Measurements from ENCODE around the gene SNAI3.

SNAI3 gene

GRCh38 chr16:88686439-88687253, at the start of gene SNAI3:
Gene SNAI3, minus strand, starts transcription at chr16:88686507. Its CDS starts 101 bp downstream, at chr16:88686406.
- Histone ChIP-seq H3K27me3 (ENCODE audit: insufficient read depth, low read depth, severe bottlenecking) (no peaks in the 10 kb centered on the region), H3K4me3 (ENCODE audit: low read depth, low read length) (peak within 1 kb of the TSS; percentile 51), H3K27ac (peak within 1 kb of the TSS; percentile 28; the same call in 1 of the 2 replicates), H3K36me3 (no peaks in the 10 kb centered on the region), H3K9me3 (ENCODE audit: severe bottlenecking) (no peaks in the 10 kb centered on the region)
- no peak for TF ChIP-seq CTCF (IDR thresholded peaks at IDR 0.05; ENCODE audit: low read depth, low read length)
- peak; percentile 80 for DNase-seq

GRCh38 chr16:88736088-88736487, 49.8 kb upstream of the SNAI3 start:
- no peak for TF ChIP-seq CTCF (IDR thresholded peaks at IDR 0.05; ENCODE audit: low read depth, low read length)
- Histone ChIP-seq H3K27me3 (ENCODE audit: insufficient read depth, low read depth, severe bottlenecking) (no peaks in the 10 kb centered on the region), H3K9me3 (ENCODE audit: severe bottlenecking) (no peaks in the 10 kb centered on the region), H3K36me3 (no peaks in the 10 kb centered on the region), H3K27ac (no peak overlapping the region), H3K4me3 (ENCODE audit: low read depth, low read length) (no peak overlapping the region)
- DNase-seq = no peak

- no peaks in the 10 kb centered on the region for H3K9me3 ChIP-seq (ENCODE audit: severe bottlenecking)
- DNase-seq = no peak
- no peak overlapping the region for H3K4me3 ChIP-seq (ENCODE audit: low read depth, low read length)
- TF ChIP-seq CTCF (IDR thresholded peaks at IDR 0.05; ENCODE audit: low read depth, low read length) = no peak
- H3K27me3 ChIP-seq (ENCODE audit: insufficient read depth, low read depth, severe bottlenecking) = no peaks in the 10 kb centered on the region
- no peaks in the 10 kb centered on the region for H3K36me3 ChIP-seq
- H3K27ac ChIP-seq = no peak overlapping the region
Measured at GRCh38 chr16:88735616-88736015, 49.3 kb upstream of the SNAI3 start.

GRCh38 chr16:88735121-88735520, 48.8 kb upstream of the SNAI3 start:
- Histone ChIP-seq H3K9me3 (ENCODE audit: severe bottlenecking) (no peaks in the 10 kb centered on the region), H3K36me3 (no peaks in the 10 kb centered on the region), H3K4me3 (ENCODE audit: low read depth, low read length) (no peak overlapping the region), H3K27ac (no peak overlapping the region), H3K27me3 (ENCODE audit: insufficient read depth, low read depth, severe bottlenecking) (no peaks in the 10 kb centered on the region)
- no peak for TF ChIP-seq CTCF (IDR thresholded peaks at IDR 0.05; ENCODE audit: low read depth, low read length)
- no peak for DNase-seq

- no peaks in the 10 kb centered on the region for H3K27me3 ChIP-seq (ENCODE audit: insufficient read depth, low read depth, severe bottlenecking)
- no peak for TF ChIP-seq CTCF (IDR thresholded peaks at IDR 0.05; ENCODE audit: low read depth, low read length)
- no peaks in the 10 kb centered on the region for H3K36me3 ChIP-seq
- no peak overlapping the region for H3K27ac ChIP-seq
- H3K4me3 ChIP-seq (ENCODE audit: low read depth, low read length) = no peak overlapping the region
- H3K9me3 ChIP-seq (ENCODE audit: severe bottlenecking) = no peaks in the 10 kb centered on the region
- DNase-seq = no peak
Measured at GRCh38 chr16:88734361-88734728, 48.0 kb upstream of the SNAI3 start.
